GM18517 (cell line): ENCODE data around the gene IQGAP2.

Experiments used
- ATAC-seq: cut with Tn5 transposase; IDR thresholded peaks from one replicate; pipeline ENCODE4 v1.9.1; 2021; ENCODE audit warnings: mild to moderate bottlenecking, moderate library complexity; ENCODE audit not compliant: unreplicated experiment

IQGAP2 gene

GRCh38 chr5:76681287-76681686 lies 278.2 kb downstream of the IQGAP2 start:
- no peak for ATAC-seq

- ATAC-seq = no peak
Observed at GRCh38 chr5:76682387-76682786, 279.3 kb downstream of the IQGAP2 start.

GRCh38 chr5:76683816-76684731 lies 281.0 kb downstream of the IQGAP2 start:
- ATAC-seq = no peak

GRCh38 chr5:76684756-76685519 lies 281.9 kb downstream of the IQGAP2 start:
- no peak for ATAC-seq

- ATAC-seq = no peak
Observed at GRCh38 chr5:76685704-76686103, 282.6 kb downstream of the IQGAP2 start.

GRCh38 chr5:76688212-76688611 lies 285.1 kb downstream of the IQGAP2 start:
- no peak for ATAC-seq

- no peak for ATAC-seq
Observed at GRCh38 chr5:76688836-76689235, 285.8 kb downstream of the IQGAP2 start.

GRCh38 chr5:76689321-76690036 lies 286.4 kb downstream of the IQGAP2 start:
- ATAC-seq = no peak

GRCh38 chr5:76690037-76690679 lies 287.1 kb downstream of the IQGAP2 start:
- ATAC-seq = no peak

GRCh38 chr5:76690704-76691466 lies 287.8 kb downstream of the IQGAP2 start:
- ATAC-seq = no peak

GRCh38 chr5:76691467-76692273 lies 288.6 kb downstream of the IQGAP2 start:
- no peak for ATAC-seq

GRCh38 chr5:76692274-76692540 lies 289.1 kb downstream of the IQGAP2 start:
- no peak for ATAC-seq

- ATAC-seq = no peak
Observed at GRCh38 chr5:76692651-76693050, 289.6 kb downstream of the IQGAP2 start.

GRCh38 chr5:76693141-76693540 lies 290.1 kb downstream of the IQGAP2 start:
- ATAC-seq = no peak

- ATAC-seq = no peak
Observed at GRCh38 chr5:76694317-76694716, 291.2 kb downstream of the IQGAP2 start.

- no peak for ATAC-seq
Observed at GRCh38 chr5:76695346-76695745, 292.3 kb downstream of the IQGAP2 start.

GRCh38 chr5:76696251-76696650 lies 293.2 kb downstream of the IQGAP2 start:
- no peak for ATAC-seq

GRCh38 chr5:76697670-76698069 lies 294.6 kb downstream of the IQGAP2 start:
- ATAC-seq = no peak

GRCh38 chr5:76700571-76700970 lies 297.5 kb downstream of the IQGAP2 start:
- no peak for ATAC-seq

GRCh38 chr5:76701298-76701697 lies 298.2 kb downstream of the IQGAP2 start:
- no peak for ATAC-seq
